GM21737 (cell line): ENCODE measurements around the gene FAM234A.

Experiments used
- ATAC-seq: cut with Tn5 transposase; IDR thresholded peaks from one replicate; pipeline ENCODE4 v1.9.1; 2021; ENCODE audit warnings: mild to moderate bottlenecking, moderate library complexity; ENCODE audit not compliant: unreplicated experiment

FAM234A gene

DNA sequence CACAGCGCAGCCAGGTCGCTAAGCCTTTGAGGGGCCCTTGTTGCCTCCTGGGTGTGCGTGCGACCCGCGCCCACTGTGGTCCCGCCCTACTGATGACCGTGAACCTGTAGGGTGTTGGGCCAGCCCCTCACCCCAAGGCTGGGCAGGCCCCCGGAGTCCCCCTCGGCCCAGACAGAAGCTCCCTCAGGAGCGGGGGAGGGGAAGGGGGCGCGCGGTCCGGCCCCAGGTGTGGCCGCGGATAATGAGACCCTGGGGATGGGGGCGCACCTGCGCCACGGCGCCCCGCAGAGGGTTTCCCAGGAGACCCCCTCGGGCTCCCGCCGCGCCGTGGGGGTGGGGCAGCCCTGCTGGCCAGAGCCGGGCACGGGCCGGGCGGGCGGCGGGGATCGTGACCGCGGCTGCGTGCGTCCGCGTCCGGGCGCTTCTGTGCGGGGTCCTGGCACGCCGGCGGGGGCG is 45.4 kb downstream of the FAM234A start:
- ATAC-seq: no peak

DNA sequence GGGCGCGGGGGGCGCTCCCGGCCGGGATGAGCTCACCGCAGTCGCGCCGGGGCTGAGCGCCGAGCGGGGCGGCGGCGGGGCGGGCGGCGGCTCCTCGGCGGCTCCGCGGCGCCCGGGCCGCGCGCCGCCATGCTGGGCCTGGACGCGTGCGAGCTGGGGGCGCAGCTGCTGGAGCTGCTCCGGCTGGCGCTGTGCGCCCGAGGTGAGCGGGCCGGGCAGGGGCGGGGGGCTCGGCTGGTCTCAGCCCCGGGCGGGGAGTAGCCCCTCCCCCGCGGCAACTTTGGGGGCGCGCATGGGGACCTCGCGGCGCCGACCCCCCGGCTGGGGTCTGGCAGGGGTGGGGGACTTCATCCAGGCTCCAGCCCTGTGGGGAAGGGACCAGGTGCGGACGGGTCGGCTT is 45.9 kb downstream of the FAM234A start, which contains the start of gene ARHGDIG:
ARHGDIG (plus strand) TSS at position 40 of the 400 bp plus-strand sequence; CDS start at position 130, 90 bp downstream.
- no peak for ATAC-seq

DNA sequence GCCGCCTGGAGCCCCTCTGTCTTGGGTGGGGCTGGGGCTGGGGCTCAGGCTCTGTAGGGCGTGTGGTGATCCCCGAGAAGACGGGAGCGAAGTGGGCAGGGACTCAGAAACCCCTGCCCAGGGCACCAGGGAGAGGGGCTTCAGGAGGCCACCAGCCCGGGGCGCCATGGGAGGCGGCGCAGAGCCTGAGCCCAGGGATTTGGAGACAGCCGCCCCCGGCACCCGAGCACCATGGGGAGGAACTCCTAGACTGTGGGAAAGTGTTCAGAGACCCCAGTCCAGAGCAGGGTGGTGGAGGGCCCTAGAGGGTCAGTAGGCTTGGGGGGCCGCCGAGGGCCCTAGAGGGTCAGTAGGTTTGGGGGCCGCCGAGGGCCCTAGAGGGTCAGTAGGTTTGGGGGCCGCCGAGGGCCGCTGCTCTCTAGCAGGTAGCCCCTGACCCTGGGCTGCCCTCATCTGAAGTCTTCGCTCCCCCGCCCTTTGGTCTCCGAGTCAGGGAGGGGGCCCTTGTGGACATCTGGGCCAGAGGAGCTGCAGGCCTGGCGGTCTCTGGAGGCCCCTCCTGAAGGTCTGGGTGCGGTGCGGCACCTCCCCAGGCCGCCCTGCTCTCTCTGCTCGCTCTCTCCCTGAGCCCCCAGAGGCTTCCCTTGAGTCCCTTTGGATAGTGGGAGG is 46.5 kb downstream of the FAM234A start:
- no peak for ATAC-seq

DNA sequence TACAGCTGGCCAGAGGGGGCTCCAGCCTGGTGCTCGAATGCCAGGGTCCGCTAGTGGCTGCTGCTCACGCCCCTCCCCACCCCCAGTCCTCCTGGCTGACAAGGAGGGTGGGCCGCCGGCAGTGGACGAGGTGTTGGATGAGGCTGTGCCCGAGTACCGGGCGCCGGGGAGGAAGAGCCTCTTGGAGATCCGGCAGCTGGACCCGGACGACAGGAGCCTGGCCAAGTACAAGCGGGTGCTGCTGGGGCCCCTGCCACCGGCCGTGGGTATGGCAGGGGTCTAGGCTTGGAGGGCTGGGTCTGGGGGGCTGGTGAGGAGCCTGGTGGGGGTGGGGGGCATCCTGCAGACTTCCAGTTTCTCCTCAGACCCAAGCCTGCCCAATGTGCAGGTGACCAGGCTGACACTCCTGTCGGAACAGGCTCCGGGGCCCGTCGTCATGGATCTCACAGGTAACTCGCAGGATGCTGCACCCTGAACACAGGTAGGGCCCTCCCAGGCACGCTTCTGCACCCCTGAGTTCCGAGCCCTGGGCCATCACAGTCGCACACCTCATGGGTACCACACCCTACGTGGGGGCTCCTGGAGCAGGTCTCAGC is 47.1 kb downstream of the FAM234A start:
- no peak for ATAC-seq

DNA sequence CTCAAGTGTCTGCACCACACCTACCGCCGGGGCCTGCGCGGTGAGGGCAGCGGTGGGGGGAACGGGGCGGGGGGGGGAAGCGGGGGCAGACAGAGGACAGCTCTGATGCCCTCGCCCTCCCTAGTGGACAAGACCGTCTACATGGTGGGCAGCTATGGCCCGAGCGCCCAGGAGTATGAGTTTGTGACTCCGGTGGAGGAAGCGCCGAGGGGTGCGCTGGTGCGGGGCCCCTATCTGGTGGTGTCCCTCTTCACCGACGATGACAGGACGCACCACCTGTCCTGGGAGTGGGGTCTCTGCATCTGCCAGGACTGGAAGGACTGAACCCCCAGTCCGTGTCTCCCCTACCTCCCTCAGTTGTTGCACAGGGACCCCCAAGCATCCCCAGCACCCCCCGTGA is 47.9 kb downstream of the FAM234A start:
- ATAC-seq: no peak

DNA sequence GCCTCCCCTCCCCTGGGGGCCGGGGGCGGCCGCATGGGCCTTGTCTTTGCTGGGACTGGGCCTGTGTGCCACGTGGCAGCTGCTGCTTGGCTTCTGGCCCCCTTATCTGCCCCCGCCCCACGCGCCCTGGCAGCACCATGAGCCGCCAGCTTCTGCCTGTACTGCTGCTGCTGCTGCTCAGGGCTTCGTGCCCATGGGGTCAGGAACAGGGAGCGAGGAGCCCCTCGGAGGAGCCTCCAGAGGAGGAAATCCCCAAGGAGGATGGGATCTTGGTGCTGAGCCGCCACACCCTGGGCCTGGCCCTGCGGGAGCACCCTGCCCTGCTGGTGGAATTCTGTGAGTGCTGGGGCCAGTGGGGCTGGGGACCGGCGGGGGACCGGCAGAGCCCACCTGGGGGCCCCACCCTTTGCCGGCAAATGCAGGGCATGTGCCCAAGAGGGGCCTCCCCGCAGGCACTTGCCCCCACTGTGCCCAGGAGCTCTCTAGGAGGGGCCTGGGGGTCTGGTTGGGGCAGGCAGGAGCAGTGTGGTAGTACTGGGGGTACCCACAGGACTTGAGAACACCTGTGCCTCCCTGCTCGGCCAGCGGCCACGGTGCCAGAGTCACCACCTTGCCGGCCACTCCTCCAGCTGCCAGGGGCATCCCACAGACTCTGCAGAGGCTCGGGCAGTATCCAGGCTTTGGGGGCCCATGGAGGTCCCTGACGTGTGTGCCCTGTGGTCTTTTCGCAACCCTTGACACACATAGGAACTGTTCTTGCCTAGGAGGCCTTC is 48.6 kb downstream of the FAM234A start, which contains the start of gene PDIA2:
PDIA2 (plus strand) TSS at position 132 of the 773 bp plus-strand sequence; CDS start at position 138, 6 bp downstream.
- ATAC-seq: no peak

DNA sequence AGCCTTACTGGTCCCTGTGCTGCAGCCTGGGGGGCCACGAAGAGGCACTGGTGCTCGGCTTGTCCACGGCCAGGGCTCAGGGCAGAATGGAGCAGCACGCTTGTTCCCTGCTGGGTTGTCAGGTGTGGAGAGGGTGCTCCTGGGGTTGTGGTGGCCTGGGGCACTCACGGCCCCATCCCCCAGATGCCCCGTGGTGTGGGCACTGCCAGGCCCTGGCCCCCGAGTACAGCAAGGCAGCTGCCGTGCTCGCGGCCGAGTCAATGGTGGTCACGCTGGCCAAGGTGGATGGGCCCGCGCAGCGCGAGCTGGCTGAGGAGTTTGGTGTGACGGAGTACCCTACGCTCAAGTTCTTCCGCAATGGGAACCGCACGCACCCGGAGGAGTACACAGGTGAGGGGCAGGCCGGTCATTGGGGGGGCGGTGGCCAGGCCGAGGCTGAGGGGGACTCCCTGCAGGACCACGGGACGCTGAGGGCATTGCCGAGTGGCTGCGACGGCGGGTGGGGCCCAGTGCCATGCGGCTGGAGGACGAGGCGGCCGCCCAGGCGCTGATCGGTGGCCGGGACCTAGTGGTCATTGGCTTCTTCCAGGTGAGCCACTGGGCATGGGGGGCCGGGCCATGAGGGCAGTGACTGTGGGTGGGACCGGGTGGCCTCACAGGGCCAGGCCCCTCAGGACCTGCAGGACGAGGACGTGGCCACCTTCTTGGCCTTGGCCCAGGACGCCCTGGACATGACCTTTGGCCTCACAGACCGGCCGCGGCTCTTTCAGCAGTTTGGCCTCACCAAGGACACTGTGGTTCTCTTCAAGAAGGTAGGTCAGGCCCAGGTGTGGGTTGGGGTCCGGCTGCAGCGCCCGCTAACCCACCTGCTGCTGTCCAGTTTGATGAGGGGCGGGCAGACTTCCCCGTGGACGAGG is 49.8 kb downstream of the FAM234A start:
- no peak for ATAC-seq

DNA sequence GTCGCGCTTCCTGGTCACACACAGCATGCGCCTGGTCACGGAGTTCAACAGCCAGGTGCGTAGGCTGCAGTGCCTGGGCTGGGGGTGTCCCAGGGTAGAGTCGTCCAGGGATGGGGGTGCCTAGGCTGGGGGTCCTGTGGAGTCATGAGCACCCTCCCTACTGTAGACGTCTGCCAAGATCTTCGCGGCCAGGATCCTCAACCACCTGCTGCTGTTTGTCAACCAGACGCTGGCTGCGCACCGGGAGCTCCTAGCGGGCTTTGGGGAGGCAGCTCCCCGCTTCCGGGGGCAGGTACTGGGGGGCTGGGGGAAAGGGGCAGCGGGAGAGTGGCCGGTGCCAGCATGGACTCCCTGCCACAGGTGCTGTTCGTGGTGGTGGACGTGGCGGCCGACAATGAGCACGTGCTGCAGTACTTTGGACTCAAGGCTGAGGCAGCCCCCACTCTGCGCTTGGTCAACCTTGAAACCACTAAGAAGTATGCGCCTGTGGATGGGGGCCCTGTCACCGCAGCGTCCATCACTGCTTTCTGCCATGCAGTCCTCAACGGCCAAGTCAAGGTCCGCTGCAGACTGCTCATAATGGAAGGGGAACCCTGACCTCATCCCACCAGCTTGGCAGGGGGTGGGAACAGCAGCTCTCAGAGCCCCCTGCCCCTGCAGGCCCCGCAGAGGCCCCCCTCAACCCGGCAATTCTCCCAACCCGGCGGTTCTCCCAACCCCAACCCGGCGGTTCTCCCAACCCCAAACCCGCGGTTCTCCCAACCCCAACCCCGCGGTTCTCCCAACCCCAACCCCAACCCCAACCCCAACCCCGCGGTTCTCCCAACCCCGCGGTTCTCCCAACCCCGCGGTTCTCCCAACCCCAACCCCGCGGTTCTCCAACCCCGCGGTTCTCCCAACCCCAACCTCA is 50.8 kb downstream of the FAM234A start:
- ATAC-seq: no peak

DNA sequence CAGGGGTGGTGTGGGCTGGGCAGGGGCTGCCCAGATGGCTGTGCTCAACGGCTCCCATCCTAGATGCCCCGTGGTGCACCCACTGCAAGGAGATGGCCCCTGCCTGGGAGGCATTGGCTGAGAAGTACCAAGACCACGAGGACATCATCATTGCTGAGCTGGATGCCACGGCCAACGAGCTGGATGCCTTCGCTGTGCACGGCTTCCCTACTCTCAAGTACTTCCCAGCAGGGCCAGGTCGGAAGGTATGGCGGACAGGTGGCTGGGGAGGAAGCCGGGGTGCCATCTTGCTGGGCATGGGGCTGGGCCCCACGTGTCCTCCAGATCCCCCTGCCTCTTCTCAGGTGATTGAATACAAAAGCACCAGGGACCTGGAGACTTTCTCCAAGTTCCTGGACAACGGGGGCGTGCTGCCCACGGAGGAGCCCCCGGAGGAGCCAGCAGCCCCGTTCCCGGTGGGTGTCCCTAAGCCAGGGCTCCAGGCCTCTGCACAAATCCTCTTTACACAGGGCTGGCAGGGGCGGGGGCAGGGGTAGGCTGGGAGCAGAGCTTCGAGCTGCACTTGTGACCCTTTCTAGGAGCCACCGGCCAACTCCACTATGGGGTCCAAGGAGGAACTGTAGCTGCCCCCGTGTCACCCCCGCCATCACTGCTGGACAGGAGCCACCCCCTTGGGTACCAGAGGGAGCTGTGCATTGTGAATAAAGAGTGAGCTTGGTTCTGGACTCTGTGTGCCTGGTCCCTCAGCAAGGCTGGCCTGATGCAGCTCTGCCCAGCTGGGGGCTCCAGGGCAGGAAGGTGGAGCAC is 52.1 kb downstream of the FAM234A start:
- ATAC-seq: no peak

DNA sequence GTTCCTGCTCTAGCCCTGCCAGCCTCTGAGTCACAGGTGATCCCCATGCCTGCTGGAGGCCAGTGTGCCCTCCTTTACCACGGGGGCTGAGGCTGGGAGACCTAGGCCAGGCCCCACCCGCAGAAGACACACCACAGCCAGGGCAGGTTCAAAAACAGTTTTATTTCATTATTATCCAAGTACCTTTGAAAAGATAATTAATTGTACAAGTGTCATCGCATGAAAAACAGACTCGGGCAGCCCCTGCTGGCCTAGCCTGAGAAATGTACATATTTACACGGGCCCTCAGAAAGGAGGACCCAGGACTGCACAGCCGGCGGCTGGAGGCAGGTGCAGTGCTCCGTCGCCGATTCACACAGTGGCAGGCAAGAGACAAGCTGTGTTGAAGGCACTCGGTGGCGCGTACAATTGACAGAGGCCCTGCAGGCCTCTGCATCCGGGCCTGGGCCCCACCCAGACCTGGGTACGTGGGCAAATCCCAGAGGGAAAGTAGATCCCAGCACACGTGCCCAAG is 52.7 kb downstream of the FAM234A start:
- ATAC-seq: no peak

DNA sequence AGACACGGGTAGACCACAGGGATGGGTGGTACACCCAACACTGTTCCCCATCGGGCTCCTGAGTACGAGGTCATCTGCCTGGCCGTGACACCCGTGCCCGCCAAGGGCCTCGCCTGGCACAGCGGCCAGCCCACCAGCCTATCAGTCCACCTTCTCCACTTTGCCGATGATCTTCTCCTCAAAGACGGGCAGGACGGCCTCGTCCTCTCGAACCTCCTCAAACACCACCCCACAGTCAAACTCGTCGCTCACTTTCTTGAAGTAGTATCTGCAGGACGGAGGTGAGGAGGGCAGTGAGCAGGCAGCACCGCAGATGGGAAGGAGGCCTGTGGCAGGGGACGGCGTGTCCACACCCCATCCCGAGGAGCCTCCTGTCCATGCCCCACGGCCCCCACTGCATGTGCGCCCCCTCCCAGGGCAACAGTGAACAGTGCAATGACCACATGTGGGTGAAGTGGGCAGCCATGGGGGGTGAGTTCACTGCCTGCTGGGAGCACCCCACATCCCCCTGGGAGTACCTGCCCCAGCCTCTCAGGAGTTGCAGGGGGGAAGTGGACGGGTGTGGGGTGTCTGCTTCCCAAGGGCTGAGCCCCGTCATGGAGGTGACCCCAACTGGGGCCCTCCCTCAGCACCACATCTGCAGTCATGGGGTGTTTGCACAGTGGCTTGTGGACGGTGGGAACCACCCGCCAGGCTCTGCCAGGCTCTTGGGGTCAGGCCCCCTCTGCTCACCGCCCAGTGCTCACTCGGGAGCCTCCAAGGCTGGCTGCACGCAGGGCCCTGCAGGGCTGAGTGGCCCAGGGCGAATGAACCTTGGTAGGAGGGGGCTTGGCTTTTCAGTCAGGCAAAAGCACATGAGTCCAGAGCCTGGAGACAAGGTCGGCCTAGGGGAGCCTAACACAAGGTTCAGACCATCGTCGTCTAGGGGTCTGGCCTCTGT is 53.6 kb downstream of the FAM234A start:
- ATAC-seq: no peak

DNA sequence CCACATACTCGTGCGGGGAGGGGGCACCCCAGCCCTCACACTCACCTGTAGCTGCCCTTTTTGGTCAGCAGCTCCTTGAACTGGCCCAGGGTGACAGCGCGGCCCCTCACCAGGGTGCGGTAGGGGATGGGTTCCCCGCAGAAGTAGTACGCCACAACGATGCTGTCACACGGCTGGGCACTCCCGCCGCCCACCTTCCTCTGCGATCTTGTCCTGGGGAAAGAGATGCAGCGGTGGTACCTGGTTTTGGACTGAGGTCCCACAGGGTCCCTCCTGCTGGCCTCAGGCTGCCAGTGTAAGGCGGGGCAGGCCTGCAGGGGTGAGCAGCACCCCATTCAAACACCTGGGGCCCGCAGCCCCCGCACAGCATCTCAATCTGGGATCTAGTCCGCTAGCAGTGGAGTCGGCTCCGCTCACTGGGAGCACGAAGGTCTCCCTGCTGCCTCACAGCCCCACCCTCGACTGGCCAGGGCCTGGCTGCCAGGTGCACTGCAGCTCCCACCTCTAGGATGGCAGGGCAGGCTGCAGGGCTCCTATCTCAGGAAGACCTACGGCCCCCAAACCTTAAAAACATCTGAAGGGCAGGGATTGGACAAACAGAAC is 54.9 kb downstream of the FAM234A start:
- no peak for ATAC-seq

DNA sequence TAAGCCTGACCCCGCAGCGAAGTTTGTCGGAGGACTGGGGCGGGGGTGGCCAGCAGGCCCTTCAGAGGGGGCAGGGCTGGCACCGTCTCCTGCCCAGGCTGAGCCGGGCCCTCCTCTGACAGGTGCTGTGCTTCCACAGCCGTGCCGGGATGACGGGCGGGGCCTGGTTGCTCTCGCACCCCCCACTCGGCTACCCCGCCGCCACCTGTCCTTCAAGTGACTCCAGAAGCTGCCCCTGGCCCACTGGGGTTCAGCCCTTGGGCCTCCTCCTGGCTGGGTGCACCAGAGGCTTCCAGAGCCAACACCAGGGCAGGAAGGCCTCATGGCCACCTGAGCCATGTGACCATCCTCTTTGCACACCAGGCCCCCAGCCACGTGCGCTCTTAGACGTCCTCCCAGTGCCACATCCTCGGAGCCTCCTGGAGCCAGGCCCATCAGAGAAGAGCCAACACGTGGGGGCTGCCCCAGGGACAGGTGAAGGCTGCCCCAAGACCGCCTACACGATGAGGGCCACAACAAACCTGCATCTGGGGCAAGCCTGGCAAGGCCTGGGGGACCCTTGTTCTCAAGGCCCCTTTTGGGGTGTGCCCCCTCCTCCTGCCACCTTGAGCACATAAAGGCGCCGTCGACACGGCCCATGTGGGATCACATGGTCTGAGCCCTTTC is 55.5 kb downstream of the FAM234A start:
- no peak for ATAC-seq

DNA sequence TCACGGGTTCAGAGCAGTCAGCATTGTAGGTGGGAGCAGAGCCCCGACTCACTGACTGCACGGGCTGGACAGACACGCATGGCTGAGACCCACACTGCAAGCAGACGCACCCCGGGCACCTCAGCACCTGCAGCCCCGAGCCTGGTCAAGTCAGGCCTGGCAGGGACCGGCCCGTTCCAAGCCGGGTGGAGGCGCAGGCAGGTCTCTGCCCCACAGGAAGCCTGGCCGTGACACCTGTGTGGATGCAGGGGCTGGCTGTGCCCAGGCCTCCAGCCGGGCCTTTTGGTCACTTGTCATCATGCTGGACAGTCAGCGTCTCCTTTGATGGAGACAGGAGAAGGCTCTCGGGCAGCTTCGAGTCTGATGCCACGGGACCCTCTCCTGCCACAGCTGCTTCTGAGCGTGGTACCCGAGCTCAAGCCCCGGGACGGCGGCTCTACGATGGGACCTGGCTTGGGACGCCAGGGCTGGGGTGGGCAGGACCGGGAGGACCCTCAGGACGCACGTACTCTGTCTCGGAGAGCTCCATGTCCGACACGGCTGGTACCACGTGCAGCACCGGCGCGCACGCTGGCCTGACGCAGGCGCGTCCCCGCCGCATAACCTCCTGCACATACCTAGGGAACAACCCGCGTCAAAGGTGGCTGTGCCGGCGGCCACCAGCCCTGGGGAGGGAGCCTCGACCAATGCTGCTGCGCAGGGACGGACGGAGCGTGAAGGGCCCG is 56.2 kb downstream of the FAM234A start:
- ATAC-seq: no peak

DNA sequence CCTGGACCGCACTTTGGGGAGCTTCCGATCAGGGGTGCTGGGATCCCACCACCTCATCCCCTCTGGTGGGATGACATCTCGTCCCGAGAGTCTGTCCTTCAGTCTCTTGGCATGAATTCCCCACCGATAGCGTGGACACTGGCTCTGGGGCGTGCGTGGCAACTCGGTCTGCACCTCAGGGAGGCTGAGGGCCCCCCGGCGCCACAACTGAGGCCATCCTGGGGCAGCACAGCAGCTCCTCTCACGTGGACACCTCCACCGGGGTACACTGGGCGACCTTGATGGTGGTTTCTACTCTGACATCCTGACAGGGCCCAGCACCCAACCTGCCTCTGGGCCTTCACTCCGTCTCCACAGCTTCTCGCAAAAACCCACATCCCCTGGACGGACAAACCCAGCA is 56.9 kb downstream of the FAM234A start:
- ATAC-seq: no peak
